SK-N-SH treated with all-trans-retinoic acid at 6 μM for 48 hours (cell line): ENCODE measurements around the gene RBMS3.

Source experiments
- ARNTL ChIP-seq: fragments of 450-650 bp; formaldehyde crosslinking; IDR thresholded peaks from 2 replicates; pipeline ENCODE4 v1.5.0; 2020; ENCODE audit warnings: low read depth, mild to moderate bottlenecking, moderate library complexity, borderline replicate concordance
- CREB5 ChIP-seq: fragments of 250-450 bp; sonication (Bioruptor Pico); IDR thresholded peaks from 2 replicates; pipeline ENCODE4 v1.5.1; 2020; ENCODE audit warnings: low read depth, mild to moderate bottlenecking, moderate library complexity
- TCF4 ChIP-seq: fragments of 250-450 bp; sonication (Bioruptor Pico); IDR thresholded peaks from 2 replicates; pipeline ENCODE4 v1.8.0; 2021; ENCODE audit warnings: mild to moderate bottlenecking, moderate library complexity, borderline replicate concordance
- TSHZ2 ChIP-seq: fragments of 250-450 bp; sonication (Bioruptor Pico); IDR thresholded peaks from 2 replicates; pipeline ENCODE4 v1.5.0; 2020; ENCODE audit warnings: mild to moderate bottlenecking, moderate library complexity
- ZFP3 ChIP-seq: fragments of 250-450 bp; sonication (Bioruptor Pico); IDR thresholded peaks from 2 replicates; pipeline ENCODE4 v1.5.0; 2020; ENCODE audit warnings: mild to moderate bottlenecking, moderate library complexity
- ZFP30 ChIP-seq: fragments of 450-650 bp; formaldehyde crosslinking; IDR thresholded peaks from 2 replicates; pipeline ENCODE4 v1.5.0; 2022; ENCODE audit warnings: mild to moderate bottlenecking, moderate library complexity
- ZNF8 ChIP-seq: fragments of 450-650 bp; formaldehyde crosslinking; IDR thresholded peaks from 2 replicates; pipeline ENCODE4 v1.5.0; 2020; ENCODE audit warnings: mild to moderate bottlenecking, moderate library complexity

DNA sequence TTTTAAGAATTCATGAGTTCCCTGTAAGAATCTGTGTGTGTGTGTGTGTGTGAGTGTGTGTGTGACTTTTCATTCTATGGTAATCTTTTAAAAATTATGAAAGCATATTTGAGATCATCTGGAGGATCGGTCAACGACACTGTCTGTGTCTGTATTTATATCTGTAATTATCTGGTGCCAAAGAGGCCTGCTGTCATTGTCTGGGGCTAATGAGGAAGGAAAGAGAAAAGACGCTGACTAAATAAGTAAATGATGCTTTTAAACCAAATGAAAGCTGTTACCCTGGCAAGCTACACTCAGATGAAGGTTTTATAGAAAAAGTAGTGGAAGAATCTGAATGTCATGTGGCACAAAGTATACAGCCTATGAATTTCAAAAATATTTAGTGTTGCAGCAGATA is 439.8 kb downstream of the RBMS3 start:
- TF ChIP-seq TSHZ2 (no peak), ZNF8 (no peak), CREB5 (CRISPR knock-in tag) (no peak), ZFP30 (CRISPR knock-in tag) (no peak), ZFP3 (CRISPR knock-in tag) (no peak), ARNTL (no peak), TCF4 (CRISPR knock-in tag) (no peak)
